A673 (cell line): ENCODE results near the gene IL33.

Experiments used
- CTCF ChIP-seq: fragments of 300-800, 200-600 bp; sonication (generic); conservative IDR thresholded peaks from 2 replicates; pipeline ENCODE4 v1.5.1; 2017; ENCODE audit warnings: low read depth, mild to moderate bottlenecking, antibody characterized with exemption, low read length, moderate library complexity, mixed read lengths
- EZH2 ChIP-seq: fragments of 200-600 bp; sonication (generic); IDR thresholded peaks from 2 replicates; pipeline ENCODE4 v1.6.1; 2017; ENCODE audit warnings: borderline replicate concordance, low read depth, mild to moderate bottlenecking, mixed read lengths, antibody characterized with exemption, low read length; ENCODE audit not compliant: poor library complexity, severe bottlenecking

- TF ChIP-seq CTCF (no peak), EZH2 (no peak)
Observed at GRCh38 chr9:6224393-6225154, 9.0 kb downstream of the IL33 start.
